Endothelial cell of umbilical vein (primary cell): ENCODE results near the gene KLF2. TPM values are rescaled to one million over a fixed set of nuclear protein-coding genes. Genes with fewer than 3 reads are reported as not detected.

Source experiments
- BruUV-seq: library from RNA; stranded (reverse); fragments of 400-500 nt; replicated peaks from 2 replicates; lab custom pipeline; 2021; lab: Mats Ljungman, UMichigan
- CTCF ChIA-PET: fragments of 300-600, 350-600 bp; sonication (Branson Sonifier 250); formaldehyde crosslinking; loops from one replicate; lab custom pipeline; 2021; ENCODE audit warnings: antibody characterized with exemption, inconsistent platforms; lab: Charles Lee
- POLR2A ChIA-PET: fragments of 300-600, 350-600 bp; sonication (Branson Sonifier 250); formaldehyde crosslinking; loops from one replicate; lab custom pipeline; 2021; ENCODE audit warnings: antibody characterized with exemption, inconsistent platforms; lab: Charles Lee
- DNase-seq: peaks from one replicate; pipeline ENCODE4 v3.0.0-alpha.2; 2011; ENCODE audit warnings: low read depth, low spot score
- FAIRE-seq: peaks from 2 replicates; lab custom pipeline; 2011; peaks lifted over from hg19 to GRCh38; lab: Jason Lieb, UNC
- H2AFZ ChIP-seq: 2 replicates; pipeline ENCODE4 v1.6.0; 2012; ENCODE audit warnings: low read depth, low read length, control low read depth, inconsistent platforms
- H3K27ac ChIP-seq: 2 replicates; pipeline ENCODE4 v1.5.1; 2011; ENCODE audit warnings: low read depth, mild to moderate bottlenecking, control low read depth, low read length, moderate library complexity; ENCODE audit not compliant: insufficient read depth
- H3K27me3 ChIP-seq, 2 experiments: 2 replicates each; pipeline versions ENCODE4 v1.6.0 to v1.6.1; 2011; ENCODE audit warnings: low read length in 2 of 2, mixed read lengths in 1 of 2; ENCODE audit not compliant: control insufficient read depth in 2 of 2, insufficient read depth in 2 of 2
- H3K36me3 ChIP-seq, 2 experiments: 2 replicates in 1 of 2; 3 replicates in 1 of 2; pipeline ENCODE4 v1.5.1; 2011; ENCODE audit warnings: low read length in 2 of 2, mild to moderate bottlenecking in 1 of 2, moderate library complexity in 1 of 2; ENCODE audit not compliant: control insufficient read depth in 2 of 2, insufficient read depth in 2 of 2; ENCODE audit errors: extremely low read depth in 1 of 2
- H3K4me1 ChIP-seq: 3 replicates; pipeline ENCODE4 v1.5.1; 2011; ENCODE audit warnings: mild to moderate bottlenecking, low read length; ENCODE audit not compliant: control insufficient read depth, insufficient read depth; ENCODE audit errors: extremely low read depth
- H3K4me2 ChIP-seq: 2 replicates; pipeline ENCODE4 v1.6.1; 2011; ENCODE audit warnings: low read length, control low read depth, mixed read lengths; ENCODE audit not compliant: insufficient read depth
- H3K4me3 ChIP-seq, 3 experiments: fragments of 200-600 bp in 1 of 3; sonication (generic), shearing (Covaris generic) in 1 of 3; replicated peaks in 1 of 3; 2 replicates each; pipeline ENCODE4 v1.5.1; 2011 to 2016; ENCODE audit warnings: control low read depth in 3 of 3, low read length in 3 of 3, mild to moderate bottlenecking in 2 of 3, inconsistent platforms in 1 of 3, low read depth in 1 of 3, moderate library complexity in 1 of 3; ENCODE audit not compliant: insufficient read depth in 1 of 3
- H3K79me2 ChIP-seq: 2 replicates; pipeline ENCODE4 v1.6.0; 2012; ENCODE audit warnings: low read length, inconsistent platforms; ENCODE audit not compliant: control insufficient read depth, insufficient read depth
- H3K9ac ChIP-seq: replicated peaks from 2 replicates; pipeline ENCODE3; 2011; ENCODE audit warnings: low read length, control low read depth; ENCODE audit not compliant: insufficient read depth; ENCODE audit errors: extremely low read depth
- H3K9me1 ChIP-seq: replicated peaks from 3 replicates; pipeline ENCODE4 v1.6.0; 2011; ENCODE audit warnings: mild to moderate bottlenecking, low read length; ENCODE audit not compliant: control insufficient read depth, insufficient read depth; ENCODE audit errors: extremely low read depth
- H3K9me3 ChIP-seq: replicated peaks from 2 replicates; pipeline ENCODE4 v1.5.1; 2012; ENCODE audit warnings: low read length, inconsistent platforms; ENCODE audit not compliant: control insufficient read depth, insufficient read depth
- H4K20me1 ChIP-seq: replicated peaks from 2 replicates; pipeline ENCODE3; 2011; ENCODE audit warnings: mild to moderate bottlenecking, low read length; ENCODE audit not compliant: control insufficient read depth, insufficient read depth; ENCODE audit errors: extremely low read depth
- EZH2 ChIP-seq: IDR thresholded peaks from 2 replicates; pipeline ENCODE4 v1.6.1; 2012; ENCODE audit warnings: borderline replicate concordance, low read depth, mild to moderate bottlenecking, moderate library complexity, low read length, inconsistent platforms; ENCODE audit not compliant: severe bottlenecking
- JUN ChIP-seq: IDR thresholded peaks from 2 replicates; pipeline ENCODE4 v1.6.1; 2011; ENCODE audit warnings: borderline replicate concordance, low read depth; ENCODE audit not compliant: insufficient read length, insufficient read depth
- POLR2A ChIP-seq: IDR thresholded peaks from 2 replicates; pipeline ENCODE4 v1.6.1; 2012; ENCODE audit warnings: low read depth, mild to moderate bottlenecking, control low read depth, low read length
- POLR2AphosphoS5 ChIP-seq: IDR thresholded peaks from 2 replicates; pipeline ENCODE4 v1.6.1; 2012; ENCODE audit warnings: low read depth, mild to moderate bottlenecking, control low read depth, low read length, moderate library complexity; ENCODE audit not compliant: insufficient read depth
- dilution Hi-C: fragments of 300-500 bp; cut with MboI; formaldehyde crosslinking; loops from one replicate; pipeline ENCODE4 v1.15.0; 2019; ENCODE audit warnings: low sequenced_read_pairs; ENCODE audit not compliant: extremely low pct_ligation_motif_present
- intact Hi-C: fragments of 100-400 bp; cut with micrococcal nuclease; formaldehyde crosslinking; loops from one replicate; pipeline ENCODE4 v1.10.0; 2022
- polyA plus RNA-seq, 4 experiments: library from polyadenylated mRNA; depleted of rRNA in 3 of 4; stranded (reverse) in 3 of 4; unstranded in 1 of 4; fragments of >200 nt; gene quantifications; 2 replicates each; pipeline versions ENCODE4 v1.2.1 to v1.2.3, GENCODE V29; 2011 to 2012; ENCODE audit warnings: missing spikeins in 1 of 4
- total RNA-seq: library from RNA; stranded (reverse); gene quantifications from 2 replicates; pipeline ENCODE4 v1.2.3, GENCODE V29; 2021
- TF ChIP-seq, protein P1 (sequence below), 2 donors: IDR thresholded peaks; 1 replicate in 1 of 2; 2 replicates in 1 of 2; pipeline ENCODE4 v1.5.1; 2011; ENCODE audit warnings: low read length in 2 of 2, mild to moderate bottlenecking in 2 of 2, moderate library complexity in 2 of 2, control low read depth in 1 of 2, inconsistent platforms in 1 of 2, low read depth in 1 of 2; ENCODE audit not compliant: insufficient read depth in 1 of 2; ENCODE audit errors: extremely low read depth in 1 of 2

KLF2 gene
- total and polyA plus RNA-seq, 2 donors (not counting 3 experiments of a cell fraction or from before 2014, with no cell fraction given), result 23.4 to 30.3 TPM

- dilution Hi-C loops (no loop called here), intact Hi-C loops (loop anchor here (1.0 to 10.0 kb wide), 4 partner anchors 18 to 254 kb away; partner anchors contain the start of genes AP1M1 and TPM4)
- Histone ChIP-seq H3K27ac (peak overlapping the region; percentile 71), H3K9me3 (no peaks in the 10 kb centered on the region), H3K9me1 (no peaks in the 10 kb centered on the region), H3K4me2 (peak overlapping the region; percentile 85), H3K27me3 (no peaks in the 10 kb centered on the region), H3K36me3 (no peaks in the 10 kb centered on the region), H3K4me3 (no peak overlapping the region), H2AFZ (no peak overlapping the region), H3K4me1 (peaks cover 28% of the 10 kb centered on the region), H3K9ac (peak overlapping the region; percentile 48), H3K79me2 (peaks cover 26% of the 10 kb centered on the region), H4K20me1 (no peaks in the 10 kb centered on the region)
- ChIA-PET CTCF (interaction anchor here (1.0 to 6.3 kb wide), 10 partner anchors 10 to 143 kb away, joined by 3 to 99 read pairs (median 10); partner anchors contain the start of gene FAM32A), POLR2A (interaction anchor here (0.6 to 3.5 kb wide), 8 partner anchors 10 to 81 kb away, joined by 3 to 18 read pairs (median 6); no protein-coding TSS in a partner anchor)
- no TSS peak for BruUV-seq
- peak; percentile 67 for TF ChIP-seq POLR2A
- TF ChIP-seq, protein P1, sequence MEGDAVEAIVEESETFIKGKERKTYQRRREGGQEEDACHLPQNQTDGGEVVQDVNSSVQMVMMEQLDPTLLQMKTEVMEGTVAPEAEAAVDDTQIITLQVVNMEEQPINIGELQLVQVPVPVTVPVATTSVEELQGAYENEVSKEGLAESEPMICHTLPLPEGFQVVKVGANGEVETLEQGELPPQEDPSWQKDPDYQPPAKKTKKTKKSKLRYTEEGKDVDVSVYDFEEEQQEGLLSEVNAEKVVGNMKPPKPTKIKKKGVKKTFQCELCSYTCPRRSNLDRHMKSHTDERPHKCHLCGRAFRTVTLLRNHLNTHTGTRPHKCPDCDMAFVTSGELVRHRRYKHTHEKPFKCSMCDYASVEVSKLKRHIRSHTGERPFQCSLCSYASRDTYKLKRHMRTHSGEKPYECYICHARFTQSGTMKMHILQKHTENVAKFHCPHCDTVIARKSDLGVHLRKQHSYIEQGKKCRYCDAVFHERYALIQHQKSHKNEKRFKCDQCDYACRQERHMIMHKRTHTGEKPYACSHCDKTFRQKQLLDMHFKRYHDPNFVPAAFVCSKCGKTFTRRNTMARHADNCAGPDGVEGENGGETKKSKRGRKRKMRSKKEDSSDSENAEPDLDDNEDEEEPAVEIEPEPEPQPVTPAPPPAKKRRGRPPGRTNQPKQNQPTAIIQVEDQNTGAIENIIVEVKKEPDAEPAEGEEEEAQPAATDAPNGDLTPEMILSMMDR (IDR thresholded peaks at IDR 0.05; ENCODE audit: extremely low read depth in 1 of 2, insufficient read depth in 1 of 2, low read depth in 1 of 2, low read length in 2 of 2), result peak in 1 of 2 donors; percentile 27
- peak; percentile 1 for TF ChIP-seq JUN
- TF ChIP-seq EZH2, result no peak
- peak; percentile 70 for TF ChIP-seq POLR2AphosphoS5
- peak; percentile 65 for DNase-seq
- FAIRE-seq, result no peak
Measured at GRCh38 chr19:16328824-16329482, 4.3 kb downstream of the KLF2 start.
